HG02678 (cell line): Measurements from ENCODE around the gene ALOX15.
"Not testable (repeated sequence)": the region's sequence is repeated elsewhere in the genome, so short reads cannot be mapped to it uniquely, and the experiment has no call there.

Source experiments
- ATAC-seq: cut with Tn5 transposase; IDR thresholded peaks from one replicate; pipeline ENCODE4 v1.9.1; 2021; ENCODE audit warnings: mild to moderate bottlenecking, moderate library complexity; ENCODE audit not compliant: unreplicated experiment

ALOX15 gene

DNA sequence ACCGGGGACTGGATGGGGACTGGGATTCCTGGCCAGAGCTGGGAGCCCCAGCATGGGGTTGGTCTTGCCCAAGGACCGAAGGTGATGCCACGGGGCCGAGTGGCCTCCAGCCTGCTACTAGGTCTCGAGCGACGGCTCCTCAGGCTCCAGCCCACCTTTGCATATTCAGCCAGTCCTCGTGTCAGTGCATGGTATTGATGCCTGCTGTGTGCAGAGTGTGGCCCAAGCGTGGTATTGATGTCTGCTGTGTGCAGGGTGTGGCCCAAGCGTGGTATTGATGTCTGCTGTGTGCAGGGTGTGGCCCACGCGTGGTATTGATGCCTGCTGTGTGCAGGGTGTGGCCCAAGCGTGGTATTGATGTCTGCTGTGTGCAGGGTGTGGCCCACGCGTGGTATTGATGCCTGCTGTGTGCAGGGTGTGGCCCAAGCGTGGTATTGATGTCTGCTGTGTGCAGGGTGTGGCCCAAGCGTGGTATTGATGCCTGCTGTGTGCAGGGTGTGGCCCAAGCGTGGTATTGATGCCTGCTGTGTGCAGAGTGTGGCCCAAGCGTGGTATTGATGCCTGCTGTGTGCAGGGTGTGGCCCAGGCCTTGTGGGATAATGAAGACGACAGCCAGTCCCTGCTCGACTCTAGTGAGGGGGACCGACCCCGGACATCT lies 45.7 kb downstream of the ALOX15 start:
- ATAC-seq = not testable (repeated sequence)

DNA sequence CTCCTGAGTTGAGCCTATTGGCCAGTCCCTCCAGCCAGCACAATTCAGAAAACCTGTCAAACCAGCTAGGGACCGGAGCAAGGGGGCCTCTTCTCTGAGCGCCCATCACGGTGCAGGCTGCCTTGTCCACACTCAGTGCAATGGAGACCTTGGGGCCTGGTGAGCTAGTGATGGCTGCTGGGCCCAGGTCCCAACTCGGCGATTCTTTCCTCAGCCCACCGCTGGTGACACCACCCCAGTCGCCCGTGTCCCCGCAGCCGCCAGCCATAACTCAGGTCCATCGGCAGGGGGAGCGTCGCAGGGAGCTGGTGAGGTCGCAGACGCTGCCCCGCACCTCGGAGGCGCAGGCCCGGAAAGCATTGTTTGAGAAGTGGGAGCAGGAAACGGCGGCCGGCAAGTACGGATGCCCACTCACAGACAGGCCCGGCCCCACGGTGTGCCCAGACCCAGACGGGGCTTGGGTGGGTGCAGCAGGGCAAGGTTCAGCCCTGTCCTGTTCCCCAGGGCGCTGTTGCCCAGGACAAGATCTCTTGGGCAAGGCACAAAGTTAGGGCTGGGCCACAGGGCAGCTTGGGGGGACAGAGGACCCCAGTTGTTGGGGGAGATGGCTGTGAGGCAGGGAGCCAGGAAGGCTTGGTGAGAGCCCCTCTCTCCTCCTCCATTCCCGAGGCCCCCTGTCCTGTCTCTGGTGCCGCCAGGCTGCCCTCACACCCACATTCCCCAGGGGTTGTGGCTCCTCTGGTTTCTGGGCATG lies 46.4 kb downstream of the ALOX15 start:
- no peak for ATAC-seq

DNA sequence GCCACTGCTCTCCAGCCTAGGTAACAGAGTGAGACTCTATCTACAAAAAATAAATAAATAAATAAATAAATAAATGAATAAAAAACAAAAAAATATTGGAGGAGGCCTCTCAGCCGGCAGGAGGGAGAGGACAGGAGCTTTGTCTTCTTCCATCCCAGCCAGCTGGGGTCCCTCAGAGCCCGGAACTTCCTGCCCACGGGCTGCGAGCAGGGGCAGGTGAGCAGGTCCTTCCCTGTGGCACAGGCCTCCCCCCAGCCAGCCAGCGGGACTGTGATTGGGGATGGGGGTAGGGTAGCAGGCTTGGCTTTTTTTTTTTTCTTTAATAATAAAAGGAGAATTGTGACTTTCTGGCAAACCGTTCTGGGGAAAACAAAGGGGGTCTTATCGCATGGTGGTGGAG lies 47.1 kb downstream of the ALOX15 start:
- no peak for ATAC-seq

DNA sequence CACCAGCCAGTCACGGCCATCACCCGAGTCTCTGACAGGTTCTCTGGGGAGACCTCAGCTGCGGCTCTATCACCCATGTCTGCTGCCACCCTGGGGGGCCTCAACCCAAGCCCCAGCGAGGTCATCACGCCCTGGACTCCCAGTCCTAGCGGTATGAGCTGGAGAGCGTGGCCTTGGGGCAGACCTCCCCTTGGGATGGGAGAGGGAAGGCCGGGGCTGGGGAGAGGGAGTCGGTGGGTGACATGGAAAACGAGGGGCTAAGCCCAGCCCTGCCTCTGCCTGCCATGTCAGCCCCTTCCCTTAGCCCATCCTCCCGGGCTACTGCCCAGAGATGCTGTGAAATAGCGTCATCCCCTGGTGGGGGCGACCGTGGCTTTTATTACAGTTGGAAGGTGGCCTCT lies 48.5 kb downstream of the ALOX15 start:
- no peak for ATAC-seq

DNA sequence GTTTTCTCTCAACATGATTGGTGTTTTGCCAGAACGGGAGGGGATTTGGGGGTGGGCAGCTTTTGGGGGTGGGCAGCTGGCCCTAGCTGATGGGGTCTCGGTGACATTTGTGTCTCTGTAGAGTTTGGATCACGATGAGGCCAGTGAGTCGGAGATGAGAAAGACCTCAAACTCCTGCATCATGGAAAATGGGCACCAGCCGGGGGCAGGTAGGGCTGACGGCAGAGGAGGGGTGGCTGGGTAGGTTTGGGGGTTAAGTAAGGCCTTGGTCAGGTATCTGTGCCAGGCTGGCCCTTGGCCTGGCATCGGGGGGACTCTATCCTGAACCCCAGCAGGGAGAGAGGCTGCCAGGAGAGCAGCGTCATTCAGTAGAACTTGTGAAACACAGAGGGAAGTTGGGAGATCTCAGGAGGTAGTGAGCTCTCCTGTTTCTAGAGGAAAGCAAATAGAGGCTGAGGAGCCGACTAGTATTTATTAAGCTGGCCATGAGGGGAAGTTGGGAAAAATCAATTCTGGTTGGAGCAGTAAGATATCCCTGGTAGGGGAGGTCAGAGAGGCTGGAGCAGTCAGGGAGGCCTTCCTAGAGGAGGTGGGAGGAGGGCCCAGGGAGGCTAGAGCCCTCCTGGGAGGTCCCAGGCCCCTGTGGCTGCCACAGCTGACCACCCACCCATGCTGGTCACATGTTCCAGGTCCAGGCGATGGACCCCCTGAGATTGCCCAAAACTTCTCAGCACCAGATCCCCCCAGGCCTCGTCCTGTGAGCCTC lies 49.1 kb downstream of the ALOX15 start:
- no peak for ATAC-seq

DNA sequence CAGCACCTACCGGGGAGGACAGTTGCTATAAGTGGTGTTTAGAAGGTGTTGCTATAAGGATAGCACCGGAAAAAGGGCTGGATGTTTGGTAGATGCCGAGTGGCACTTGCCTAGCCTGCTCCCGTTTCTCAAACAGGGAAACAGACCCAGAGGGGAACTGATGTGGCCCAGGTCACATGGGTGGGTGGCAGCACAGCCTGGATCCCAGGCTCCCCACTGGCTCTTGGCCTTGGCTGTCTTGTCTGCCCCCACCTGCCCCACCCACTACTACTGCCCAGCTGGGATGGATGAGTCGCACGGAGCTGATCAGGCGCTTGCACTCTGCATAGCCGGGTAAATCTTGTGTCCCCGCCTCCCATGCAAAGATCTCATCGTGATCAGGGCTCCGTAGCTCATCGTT lies 49.9 kb downstream of the ALOX15 start:
- no peak for ATAC-seq

DNA sequence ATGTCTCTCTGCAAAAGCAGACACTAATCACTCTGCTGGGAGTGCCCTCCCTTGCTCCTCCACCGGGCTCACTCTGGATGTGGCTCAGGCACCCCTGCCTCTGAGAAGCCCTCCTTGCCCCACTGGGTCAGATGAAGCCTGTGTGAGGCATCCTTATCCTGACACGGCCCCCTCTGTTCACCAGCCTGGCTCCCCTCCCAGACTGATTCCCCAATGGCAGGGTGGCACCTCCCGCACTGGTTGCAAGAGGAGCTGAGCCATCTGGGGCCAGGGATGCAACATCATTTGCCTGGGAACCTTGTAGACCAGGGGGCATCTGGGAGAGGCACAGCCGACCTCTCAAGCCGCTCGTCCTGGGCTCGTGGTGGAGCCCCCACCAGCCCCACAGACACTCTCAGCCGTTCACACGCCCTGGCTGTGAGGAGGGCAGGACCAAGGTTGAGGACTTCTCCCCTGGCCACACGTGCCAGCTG lies 50.5 kb downstream of the ALOX15 start:
- no peak for ATAC-seq

DNA sequence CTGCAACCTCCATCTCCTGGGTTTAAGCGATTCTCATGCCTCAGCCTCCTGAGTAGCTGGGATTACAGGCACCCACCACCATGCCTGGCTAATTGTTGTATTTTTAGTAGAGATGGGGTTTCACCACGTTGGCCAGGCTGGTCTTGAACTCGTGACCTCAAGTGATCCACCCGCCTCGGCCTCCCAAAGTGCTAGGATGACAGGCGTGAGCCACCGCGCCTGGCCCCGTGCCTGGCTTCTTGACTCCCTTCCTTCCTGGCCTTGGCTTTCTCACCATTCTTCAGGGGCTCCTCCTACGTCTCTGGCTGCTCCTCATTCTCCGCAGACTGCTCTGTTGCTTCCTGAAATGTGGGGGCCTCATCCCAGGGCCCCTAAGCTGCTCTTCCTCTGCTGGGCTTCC lies 51.4 kb downstream of the ALOX15 start:
- ATAC-seq = not testable (repeated sequence)

DNA sequence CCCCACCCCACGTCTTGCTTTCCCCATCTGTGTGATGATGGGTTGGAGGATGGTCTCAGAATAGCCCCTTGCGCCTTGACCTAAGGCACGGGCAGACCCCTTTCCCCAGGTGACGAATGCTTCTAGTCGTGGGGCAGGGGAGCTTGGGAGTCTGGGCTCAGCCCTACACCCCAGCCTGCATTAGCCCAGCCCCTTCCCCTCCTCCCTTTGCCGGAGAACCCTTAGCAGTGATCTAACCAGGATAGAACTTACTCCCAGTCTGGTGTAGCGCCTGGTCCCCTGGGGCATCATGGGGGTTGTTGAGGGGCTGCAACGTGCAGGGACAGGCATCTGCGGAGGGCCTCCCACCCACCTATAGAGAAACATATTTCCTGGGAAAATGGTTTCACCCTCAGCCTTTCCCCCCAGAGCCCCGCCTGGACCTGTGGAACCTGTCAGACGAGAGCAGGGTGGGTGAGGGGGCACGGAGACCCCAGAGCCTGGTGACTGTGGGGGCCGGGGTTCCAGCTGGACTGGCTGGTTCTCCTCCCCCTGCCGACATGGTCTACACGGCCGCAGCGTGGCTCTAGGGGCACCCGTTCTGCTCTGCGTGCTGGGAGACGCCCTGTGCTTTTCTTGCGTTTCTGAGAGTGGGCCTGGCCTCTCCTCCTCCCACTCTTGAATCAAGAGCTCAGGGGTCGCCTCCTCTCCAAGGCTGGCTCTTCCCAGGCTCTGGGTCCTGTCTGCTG lies 52.4 kb downstream of the ALOX15 start:
- no peak for ATAC-seq

DNA sequence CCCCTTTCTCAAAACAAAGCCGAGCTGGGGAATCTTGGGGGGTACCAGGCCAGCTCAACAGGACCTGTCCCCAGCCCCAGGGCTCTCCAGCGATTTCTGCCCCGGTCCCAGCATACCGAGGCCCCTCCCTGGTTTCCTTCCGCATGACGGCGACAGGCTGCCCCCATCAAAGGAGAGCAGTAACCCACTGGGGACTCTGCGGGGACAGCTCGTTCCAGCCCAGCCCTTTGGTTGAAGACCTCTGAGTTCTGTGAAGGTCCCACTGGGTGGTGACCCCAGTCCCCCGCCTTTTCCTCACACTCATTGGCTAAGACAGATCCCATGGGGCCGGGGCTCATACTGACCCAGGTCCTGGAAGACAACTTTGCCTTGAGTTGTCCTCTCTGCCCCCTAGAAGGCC lies 53.1 kb downstream of the ALOX15 start:
- no peak for ATAC-seq

DNA sequence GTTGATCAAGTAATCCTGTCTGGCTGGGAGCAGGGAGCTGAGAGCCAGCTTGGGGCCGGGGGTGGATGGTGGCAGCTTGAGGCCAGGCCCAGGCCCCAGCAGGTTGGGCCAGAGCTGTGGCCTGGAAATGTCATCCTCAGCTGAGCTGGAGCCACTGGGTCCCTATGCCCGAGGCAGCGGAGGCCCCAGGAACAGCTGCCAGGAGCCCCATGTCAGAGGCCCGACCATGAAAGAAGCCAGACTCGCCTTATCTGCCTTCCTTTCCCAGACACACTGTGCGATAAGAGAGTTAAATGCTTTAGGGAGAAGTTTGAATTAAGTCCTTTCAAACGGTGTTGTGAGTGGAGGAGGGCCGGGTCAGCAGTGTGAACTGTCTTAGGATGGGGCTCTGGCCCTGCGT lies 53.7 kb downstream of the ALOX15 start:
- ATAC-seq = no peak

DNA sequence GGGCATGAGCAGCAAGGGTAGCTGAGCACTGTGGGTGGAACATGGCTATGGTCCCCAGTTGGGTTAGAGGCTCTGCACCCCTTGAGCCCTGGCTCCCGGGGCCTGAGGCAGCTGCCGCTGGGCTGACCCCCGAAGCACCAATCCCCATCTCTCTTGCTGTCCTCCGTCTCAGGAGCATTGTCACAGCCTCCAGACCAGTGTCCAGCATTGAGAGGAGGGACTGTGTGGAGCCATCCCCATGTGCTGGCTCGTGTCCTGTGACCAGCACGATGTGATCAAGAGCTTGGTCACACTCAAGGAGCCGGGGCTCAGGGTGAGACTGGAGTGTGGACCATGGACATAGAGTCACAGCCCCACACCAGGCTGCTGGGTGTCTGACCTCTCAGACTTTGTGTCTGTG lies 54.3 kb downstream of the ALOX15 start:
- ATAC-seq = no peak

DNA sequence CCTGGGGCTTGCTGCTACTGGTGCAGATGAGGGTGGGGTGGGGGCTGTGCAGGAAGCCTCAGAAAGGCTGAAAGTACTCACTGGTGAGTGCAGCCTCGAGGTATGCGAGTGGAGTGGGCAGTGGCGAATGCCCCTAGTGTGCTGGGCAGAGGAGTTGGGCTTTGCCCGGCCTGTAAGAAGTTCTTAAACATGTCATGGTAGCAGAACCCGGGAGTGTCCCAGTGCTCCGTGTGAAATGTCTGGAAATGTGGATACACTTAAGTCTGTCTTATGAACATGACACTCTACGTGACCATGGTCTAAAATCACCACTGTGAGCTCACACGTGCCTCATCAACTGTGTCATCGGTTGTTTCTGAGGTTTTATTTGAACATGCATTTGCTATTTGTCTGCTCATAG lies 55.4 kb downstream of the ALOX15 start:
- no peak for ATAC-seq

DNA sequence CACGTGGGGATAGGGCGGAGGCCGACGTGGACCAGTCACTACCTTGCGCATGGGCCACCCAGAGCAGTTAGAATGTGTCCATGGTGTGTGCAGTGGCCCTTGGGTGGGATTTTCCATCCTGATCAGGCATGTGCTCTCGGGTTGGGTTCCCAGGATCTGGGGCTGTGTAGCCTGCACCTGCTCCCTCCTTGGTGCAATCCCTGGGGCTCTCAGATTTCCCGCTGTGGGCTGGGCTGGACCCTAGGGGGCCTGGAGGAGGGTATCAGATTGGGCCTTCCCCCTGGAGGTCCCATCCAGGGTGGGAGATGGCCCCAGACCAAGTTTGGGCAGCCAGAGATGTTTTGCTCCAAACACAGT lies 55.9 kb downstream of the ALOX15 start:
- no peak for ATAC-seq

DNA sequence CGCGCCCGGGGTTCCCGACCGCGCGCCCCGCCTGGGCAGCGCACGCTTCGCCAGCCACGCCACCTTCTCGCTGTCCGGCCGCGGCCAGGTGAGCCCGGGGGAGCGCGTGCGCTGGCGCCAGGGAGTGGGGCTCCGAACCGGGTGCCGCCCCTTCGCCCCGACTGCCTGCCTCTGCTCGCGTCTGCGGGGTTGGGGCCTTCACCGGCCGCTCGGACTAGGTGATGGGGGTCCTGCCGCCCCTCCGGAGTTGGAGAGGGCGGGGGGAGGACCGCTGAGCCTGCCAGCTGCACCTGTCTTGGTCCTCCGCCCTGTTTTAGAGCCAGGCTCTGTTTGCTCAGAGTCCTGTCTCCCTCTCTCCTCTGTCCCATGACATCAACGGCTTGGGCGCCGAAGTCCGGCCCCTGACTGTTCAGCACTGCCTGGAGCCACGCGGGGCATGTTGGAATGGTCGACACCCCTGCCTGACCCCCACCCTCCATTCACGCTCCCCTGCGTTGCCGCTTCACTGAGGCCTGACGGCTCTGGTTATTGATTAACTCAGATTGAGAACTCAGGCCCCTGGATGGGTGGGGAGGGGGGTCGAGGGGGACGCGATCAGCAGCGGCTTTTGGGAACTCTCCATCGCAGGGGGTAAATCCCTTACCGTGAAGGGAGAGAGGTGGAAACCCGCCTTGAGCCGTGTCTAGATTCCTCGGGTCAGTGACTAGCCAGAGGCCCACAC lies 56.4 kb downstream of the ALOX15 start:
- ATAC-seq = no peak

DNA sequence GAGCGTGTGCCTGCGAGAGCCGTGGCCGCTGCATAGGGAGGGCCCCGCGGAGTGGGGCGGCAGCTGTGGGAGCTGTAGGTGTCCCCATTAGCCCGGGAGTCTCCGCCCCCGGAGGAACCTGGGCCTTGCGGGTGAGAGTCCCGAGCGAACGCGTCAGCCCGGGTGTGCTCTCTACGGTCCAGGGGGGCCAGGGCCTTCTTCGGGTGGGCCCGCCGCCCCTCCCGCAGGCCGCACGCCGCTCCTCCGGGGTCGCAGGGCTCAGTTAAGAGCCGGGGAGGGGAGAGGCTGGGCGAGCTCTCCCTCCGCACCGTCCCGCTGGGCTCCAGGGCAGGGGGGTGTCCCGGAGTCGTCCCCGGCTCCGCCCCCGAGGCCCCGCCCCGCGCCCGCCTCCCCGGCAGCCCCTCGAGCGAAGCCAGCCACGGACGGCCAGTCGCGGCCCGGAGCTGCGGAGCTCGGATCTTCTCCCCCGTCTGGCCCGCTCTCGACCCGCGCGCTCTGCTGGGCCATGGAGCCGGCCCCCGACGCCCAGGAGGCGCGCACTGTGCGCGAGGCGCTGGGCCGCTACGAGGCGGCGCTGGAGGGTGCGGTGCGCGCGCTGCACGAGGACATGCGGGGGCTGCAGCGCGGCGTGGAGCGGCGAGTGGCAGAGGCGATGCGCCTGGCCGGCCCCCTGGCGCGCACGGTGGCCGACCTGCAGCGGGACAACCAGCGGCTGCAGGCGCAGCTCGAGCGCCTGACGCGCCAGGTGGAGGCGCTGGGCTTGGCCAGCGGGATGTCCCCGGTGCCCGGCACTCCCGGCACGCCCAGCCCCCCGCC lies 57.2 kb downstream of the ALOX15 start, which contains the start of gene SMTNL2:
TSS of gene SMTNL2 (plus strand) at position 429 of the 816 bp plus-strand sequence. CDS start at position 506, 77 bp downstream.
- ATAC-seq = no peak

DNA sequence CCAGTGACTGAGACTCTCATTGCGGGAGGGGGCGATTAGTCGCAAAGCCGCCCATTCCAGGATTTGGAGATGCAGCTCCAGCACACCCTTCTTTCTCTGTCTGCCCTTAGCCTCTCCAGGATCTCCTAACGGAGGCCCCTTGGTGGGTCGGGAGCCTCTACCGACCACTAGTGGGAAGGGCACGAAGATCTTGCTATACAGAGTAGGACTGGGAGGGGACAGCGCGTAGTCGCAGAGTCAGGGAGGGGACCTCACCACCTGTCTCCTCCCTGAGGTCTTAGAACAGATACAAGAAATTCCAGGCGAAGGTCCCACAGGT lies 57.7 kb downstream of the ALOX15 start:
- ATAC-seq = no peak

DNA sequence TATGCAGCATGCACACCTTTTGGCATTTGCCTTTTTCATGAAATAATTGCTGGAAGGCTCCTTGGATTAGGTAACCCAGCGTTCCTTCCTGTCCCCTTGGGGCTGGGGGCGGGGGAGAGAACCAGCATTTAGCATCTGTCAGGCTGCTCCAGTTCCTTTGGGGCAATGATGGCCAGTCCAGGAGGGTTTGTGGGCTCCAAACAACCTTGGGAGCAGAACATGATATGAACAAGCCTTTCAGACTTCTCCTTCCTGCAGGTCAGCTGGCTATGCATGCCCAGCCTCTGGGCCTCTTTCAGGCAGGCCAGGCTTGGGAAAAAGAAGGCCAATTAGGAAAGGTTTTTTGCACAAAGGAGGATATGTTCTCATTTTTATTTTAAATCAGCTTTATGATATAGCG lies 58.3 kb downstream of the ALOX15 start:
- ATAC-seq = no peak

DNA sequence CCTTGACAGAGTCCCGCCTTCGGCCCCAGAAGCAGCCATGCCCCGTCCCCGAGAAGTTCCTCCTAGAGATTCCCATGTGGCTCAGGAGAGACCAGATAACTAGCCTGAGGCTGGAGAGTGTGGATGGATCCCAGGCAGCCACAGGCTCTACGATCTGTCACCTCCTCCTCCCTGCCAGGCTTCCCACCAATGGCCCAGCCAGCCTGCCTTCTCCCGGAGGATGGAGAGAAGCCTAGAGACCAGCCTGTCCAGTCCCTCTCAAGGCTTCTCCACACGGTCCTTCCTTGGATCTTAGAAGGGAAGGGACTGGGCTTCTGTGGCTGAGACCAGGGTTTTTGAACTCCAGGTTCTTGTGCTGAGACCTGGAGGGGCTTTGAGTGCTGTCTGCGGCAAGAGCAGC lies 58.8 kb downstream of the ALOX15 start:
- no peak for ATAC-seq

DNA sequence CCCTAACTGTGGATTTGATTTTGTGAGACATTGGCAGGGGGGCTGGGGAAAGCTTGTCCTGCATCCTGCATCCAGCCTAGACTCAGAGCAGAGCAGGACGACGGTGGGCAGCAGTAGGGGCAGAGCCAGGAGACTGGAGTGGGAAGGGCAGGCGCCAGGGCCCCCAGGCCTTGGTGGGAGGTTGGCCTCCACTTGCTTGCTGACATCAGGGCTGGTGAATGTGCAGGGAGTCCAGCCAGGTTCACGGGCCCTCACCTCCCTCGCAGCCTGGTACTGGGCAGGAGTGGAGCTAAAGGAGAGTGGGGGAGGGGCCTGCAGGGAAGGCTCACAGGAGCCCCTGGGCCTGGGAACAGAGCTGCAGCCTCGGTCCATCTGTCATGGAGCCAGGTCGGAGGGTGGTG lies 59.4 kb downstream of the ALOX15 start:
- no peak for ATAC-seq
